WTC11 (cell line): ENCODE data around the gene ZC3H7B. TPM values are rescaled to one million over a fixed set of nuclear protein-coding genes. Genes with fewer than 3 reads are reported as not detected.
A peak's percentile ranks its signal among the peaks of the same experiment; 100 is the strongest.

ENCODE experiments used
- ATAC-seq: fragments of 200-7000 bp; cut with Tn5 transposase; 2 replicates; pipeline ENCODE4 v1.10.0; 2021; ENCODE audit warnings: mild to moderate bottlenecking, moderate library complexity
- CTCF ChIA-PET: fragments of 300-600 bp; sonication (Branson Sonifier 250); formaldehyde crosslinking; loops from one replicate; lab custom pipeline; 2021; ENCODE audit warnings: antibody characterized with exemption; lab: Charles Lee
- POLR2A ChIA-PET: fragments of 350-600 bp; sonication (Branson Sonifier 250); formaldehyde crosslinking; loops from one replicate; lab custom pipeline; 2021; ENCODE audit warnings: antibody characterized with exemption; lab: Charles Lee
- DNase-seq: peaks from one replicate; pipeline ENCODE4 v3.0.0; 2021; ENCODE audit warnings: low spot score
- H3K27ac Mint-ChIP-seq: 2 replicates; pipeline ENCODE4 v1.8.0; 2021; ENCODE audit warnings: mixed read lengths
- H3K27me3 Mint-ChIP-seq: 2 replicates; pipeline ENCODE4 v1.8.0; 2021; ENCODE audit warnings: low read depth, mild to moderate bottlenecking, moderate library complexity, mixed read lengths
- H3K36me3 Mint-ChIP-seq: 2 replicates; pipeline ENCODE4 v1.8.0; 2021; ENCODE audit warnings: mixed read lengths
- H3K4me1 Mint-ChIP-seq: 2 replicates; pipeline ENCODE4 v1.8.0; 2022; ENCODE audit warnings: mixed read lengths
- H3K4me3 Mint-ChIP-seq: 2 replicates; pipeline ENCODE4 v1.8.0; 2021; ENCODE audit warnings: mild to moderate bottlenecking, moderate library complexity, mixed read lengths
- H3K9me3 Mint-ChIP-seq: 2 replicates; pipeline ENCODE4 v1.8.0; 2021; ENCODE audit warnings: mixed read lengths
- CREM ChIP-seq: sonication (generic); formaldehyde crosslinking; IDR thresholded peaks from 2 replicates; pipeline ENCODE4 v1.8.1; 2022; ENCODE audit warnings: mild to moderate bottlenecking, missing genetic modification reagents, moderate library complexity
- HMGA2 ChIP-seq: fragments of 250-450 bp; sonication (Bioruptor Pico); IDR thresholded peaks from 2 replicates; pipeline ENCODE4 v1.4.0; 2021; ENCODE audit warnings: mild to moderate bottlenecking, moderate library complexity
- NFATC4 ChIP-seq: fragments of 250-450 bp; sonication (Bioruptor Pico); IDR thresholded peaks from 2 replicates; pipeline ENCODE4 v1.9.0; 2021; ENCODE audit warnings: mild to moderate bottlenecking
- NR1H2 ChIP-seq: sonication (generic); formaldehyde crosslinking; IDR thresholded peaks from 2 replicates; pipeline ENCODE4 v1.9.0; 2021; ENCODE audit warnings: mild to moderate bottlenecking, moderate library complexity, missing genetic modification reagents
- SMAD4 ChIP-seq: sonication (generic); formaldehyde crosslinking; IDR thresholded peaks from 2 replicates; pipeline ENCODE4 v1.8.0; 2022; ENCODE audit warnings: mild to moderate bottlenecking, missing genetic modification reagents
- ZNF423 ChIP-seq: fragments of 250-450 bp; sonication (Bioruptor Pico); IDR thresholded peaks from 2 replicates; pipeline ENCODE4 v2.1.2; 2022; ENCODE audit warnings: mild to moderate bottlenecking, moderate library complexity
- ZNF671 ChIP-seq: fragments of 250-450 bp; sonication (Bioruptor Pico); IDR thresholded peaks from 2 replicates; pipeline ENCODE4 v1.8.0; 2021; ENCODE audit warnings: mild to moderate bottlenecking
- total RNA-seq: library from RNA; stranded (reverse); gene quantifications from 3 replicates; pipeline ENCODE4 v1.2.3, GENCODE V29; 2021
- TF ChIP-seq, protein P1 (sequence below): sonication (generic); formaldehyde crosslinking; IDR thresholded peaks from 2 replicates; pipeline ENCODE4 v1.8.0; 2022; ENCODE audit warnings: missing genetic modification reagents
- TF ChIP-seq, protein P2 (sequence below): sonication (generic); formaldehyde crosslinking; IDR thresholded peaks from 2 replicates; pipeline ENCODE4 v1.8.0; 2022; ENCODE audit warnings: mild to moderate bottlenecking, missing genetic modification reagents
- TF ChIP-seq, protein P3 (sequence below): sonication (generic); formaldehyde crosslinking; IDR thresholded peaks from 2 replicates; pipeline ENCODE4 v1.8.1; 2023; ENCODE audit warnings: mild to moderate bottlenecking, missing genetic modification reagents, borderline replicate concordance
- TF ChIP-seq, protein P4 (sequence below): sonication (generic); formaldehyde crosslinking; IDR thresholded peaks from 2 replicates; pipeline ENCODE4 v1.8.0; 2022; ENCODE audit warnings: mild to moderate bottlenecking, missing genetic modification reagents
- TF ChIP-seq, protein P5 (sequence below): fragments of 250-450 bp; sonication (Bioruptor Pico); IDR thresholded peaks from 2 replicates; pipeline ENCODE4 v1.9.0; 2021; ENCODE audit warnings: moderate library complexity, mild to moderate bottlenecking, inconsistent platforms, borderline replicate concordance
- TF ChIP-seq, protein P6 (sequence below): sonication (generic); formaldehyde crosslinking; IDR thresholded peaks from 2 replicates; pipeline ENCODE4 v1.8.1; 2023; ENCODE audit warnings: mild to moderate bottlenecking, missing genetic modification reagents
- TF ChIP-seq, protein P7 (sequence below): sonication (generic); formaldehyde crosslinking; IDR thresholded peaks from 2 replicates; pipeline ENCODE4 v1.8.1; 2023; ENCODE audit warnings: mild to moderate bottlenecking, missing genetic modification reagents, moderate library complexity
- TF ChIP-seq, protein P8 (sequence below): fragments of 250-450 bp; sonication (Bioruptor Pico); IDR thresholded peaks from 2 replicates; pipeline ENCODE4 v1.9.0; 2021; ENCODE audit warnings: mild to moderate bottlenecking

ZC3H7B gene
- total RNA-seq, 1 experiment from 2014 or later: 64.7 TPM

DNA sequence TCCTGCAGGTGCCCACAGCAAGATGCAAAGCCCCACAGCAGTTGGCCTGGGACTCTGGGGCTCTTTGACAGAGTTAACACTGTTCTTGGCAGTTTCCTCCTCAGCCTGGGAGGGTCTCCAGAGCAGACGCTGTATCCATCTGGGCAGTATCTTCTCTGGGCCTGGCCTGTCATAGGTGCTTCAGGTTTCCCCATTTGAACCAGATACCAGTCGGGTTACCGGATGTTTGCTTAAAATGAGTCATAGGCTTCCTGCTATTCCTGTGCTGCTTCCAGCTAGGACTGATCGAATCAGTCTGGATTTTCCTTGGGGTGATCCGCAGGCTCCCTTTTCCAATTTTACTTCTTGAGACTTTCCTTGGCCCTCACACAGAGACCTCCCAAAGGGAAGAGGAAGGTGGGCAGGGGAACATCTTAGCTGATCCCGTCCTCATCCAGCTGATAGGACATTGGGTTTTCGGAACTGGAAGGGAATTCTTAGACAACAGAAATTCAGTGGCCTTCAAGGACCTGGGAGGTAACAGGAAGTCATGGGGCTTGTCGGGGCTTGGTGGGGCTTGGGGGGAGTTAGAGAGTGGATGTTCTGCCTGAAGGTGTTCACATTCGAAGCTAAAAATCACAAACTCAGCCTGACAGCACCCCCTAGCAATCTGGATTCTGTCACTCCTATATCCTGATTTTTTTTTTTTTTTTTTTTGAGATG lies 12.9 kb upstream of the ZC3H7B start:
- no peak; the same call in 1 of the 2 replicates for ATAC-seq
- peaks cover 9% of the 10 kb centered on the region for H3K36me3 Mint-ChIP-seq
- DNase-seq: no peak
- no peaks in the 10 kb centered on the region for H3K9me3 Mint-ChIP-seq
- POLR2A ChIA-PET: interaction anchor here (0.6 to 0.8 kb wide), 4 partner anchors 94 to 511 kb away, joined by 3 to 4 read pairs (median 4); partner anchors contain the start of gene TEF
- H3K4me1 Mint-ChIP-seq: peaks cover 43% of the 10 kb centered on the region
- peak overlapping the region; percentile 45; the same call in 1 of the 2 replicates for H3K4me3 Mint-ChIP-seq
- TF ChIP-seq ZNF671 (CRISPR knock-in tag) (no peak), CREM (CRISPR knock-in tag) (no peak), ZNF423 (CRISPR knock-in tag) (peak; percentile 44)
- TF ChIP-seq, all 79 proteins: peak for 1
- CTCF ChIA-PET: interaction anchor here (0.5 to 1.7 kb wide), 2 partner anchors 13 to 216 kb away, joined by 4 read pairs; partner anchors contain the start of gene ZC3H7B
- Mint-ChIP-seq H3K27ac (peak overlapping the region; percentile 98), H3K27me3 (no peaks in the 10 kb centered on the region)

DNA sequence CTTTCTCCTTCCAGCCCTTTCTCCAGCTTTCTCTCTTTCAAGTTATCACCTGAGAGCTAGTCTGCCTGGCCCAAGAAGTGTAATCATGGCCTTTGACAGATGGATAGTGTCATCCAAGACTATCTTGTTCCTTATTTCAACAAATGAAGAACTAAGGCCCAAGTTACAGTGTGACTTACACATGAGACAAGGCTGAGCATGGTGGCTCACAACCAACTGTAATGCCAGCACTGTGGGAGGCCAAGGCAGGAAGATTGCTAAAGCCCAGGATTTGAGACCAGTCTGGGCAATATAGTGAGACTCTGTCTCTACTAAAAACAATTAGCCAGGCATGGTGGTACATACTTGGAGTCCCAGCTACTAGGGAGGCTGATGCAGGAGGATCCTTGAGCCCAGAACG lies 11.7 kb upstream of the ZC3H7B start:
- Mint-ChIP-seq H3K27me3 (no peaks in the 10 kb centered on the region), H3K27ac (peak overlapping the region; percentile 93), H3K4me1 (peaks cover 39% of the 10 kb centered on the region), H3K4me3 (no peak overlapping the region), H3K9me3 (0 out of 2 replicates have a peak, but pooled peaks cover 3% of the 10 kb centered on the region), H3K36me3 (peaks cover 9% of the 10 kb centered on the region)
- ChIA-PET CTCF (no interaction called here), POLR2A (interaction anchor here (0.7 kb wide), 2 partner anchors 12 to 41 kb away, joined by 3 read pairs; no protein-coding TSS in a partner anchor)
- ATAC-seq (no peak), DNase-seq (no peak)
- no peak for TF ChIP-seq NFATC4 (CRISPR knock-in tag)
- TF ChIP-seq, protein P1, sequence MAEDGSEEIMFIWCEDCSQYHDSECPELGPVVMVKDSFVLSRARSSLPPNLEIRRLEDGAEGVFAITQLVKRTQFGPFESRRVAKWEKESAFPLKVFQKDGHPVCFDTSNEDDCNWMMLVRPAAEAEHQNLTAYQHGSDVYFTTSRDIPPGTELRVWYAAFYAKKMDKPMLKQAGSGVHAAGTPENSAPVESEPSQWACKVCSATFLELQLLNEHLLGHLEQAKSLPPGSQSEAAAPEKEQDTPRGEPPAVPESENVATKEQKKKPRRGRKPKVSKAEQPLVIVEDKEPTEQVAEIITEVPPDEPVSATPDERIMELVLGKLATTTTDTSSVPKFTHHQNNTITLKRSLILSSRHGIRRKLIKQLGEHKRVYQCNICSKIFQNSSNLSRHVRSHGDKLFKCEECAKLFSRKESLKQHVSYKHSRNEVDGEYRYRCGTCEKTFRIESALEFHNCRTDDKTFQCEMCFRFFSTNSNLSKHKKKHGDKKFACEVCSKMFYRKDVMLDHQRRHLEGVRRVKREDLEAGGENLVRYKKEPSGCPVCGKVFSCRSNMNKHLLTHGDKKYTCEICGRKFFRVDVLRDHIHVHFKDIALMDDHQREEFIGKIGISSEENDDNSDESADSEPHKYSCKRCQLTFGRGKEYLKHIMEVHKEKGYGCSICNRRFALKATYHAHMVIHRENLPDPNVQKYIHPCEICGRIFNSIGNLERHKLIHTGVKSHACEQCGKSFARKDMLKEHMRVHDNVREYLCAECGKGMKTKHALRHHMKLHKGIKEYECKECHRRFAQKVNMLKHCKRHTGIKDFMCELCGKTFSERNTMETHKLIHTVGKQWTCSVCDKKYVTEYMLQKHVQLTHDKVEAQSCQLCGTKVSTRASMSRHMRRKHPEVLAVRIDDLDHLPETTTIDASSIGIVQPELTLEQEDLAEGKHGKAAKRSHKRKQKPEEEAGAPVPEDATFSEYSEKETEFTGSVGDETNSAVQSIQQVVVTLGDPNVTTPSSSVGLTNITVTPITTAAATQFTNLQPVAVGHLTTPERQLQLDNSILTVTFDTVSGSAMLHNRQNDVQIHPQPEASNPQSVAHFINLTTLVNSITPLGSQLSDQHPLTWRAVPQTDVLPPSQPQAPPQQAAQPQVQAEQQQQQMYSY (CRISPR knock-in tag): no peak
- no peak for TF ChIP-seq SMAD4 (CRISPR knock-in tag)
- TF ChIP-seq, protein P2, sequence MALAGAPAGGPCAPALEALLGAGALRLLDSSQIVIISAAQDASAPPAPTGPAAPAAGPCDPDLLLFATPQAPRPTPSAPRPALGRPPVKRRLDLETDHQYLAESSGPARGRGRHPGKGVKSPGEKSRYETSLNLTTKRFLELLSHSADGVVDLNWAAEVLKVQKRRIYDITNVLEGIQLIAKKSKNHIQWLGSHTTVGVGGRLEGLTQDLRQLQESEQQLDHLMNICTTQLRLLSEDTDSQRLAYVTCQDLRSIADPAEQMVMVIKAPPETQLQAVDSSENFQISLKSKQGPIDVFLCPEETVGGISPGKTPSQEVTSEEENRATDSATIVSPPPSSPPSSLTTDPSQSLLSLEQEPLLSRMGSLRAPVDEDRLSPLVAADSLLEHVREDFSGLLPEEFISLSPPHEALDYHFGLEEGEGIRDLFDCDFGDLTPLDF (CRISPR knock-in tag): no peak
- TF ChIP-seq, protein P3, sequence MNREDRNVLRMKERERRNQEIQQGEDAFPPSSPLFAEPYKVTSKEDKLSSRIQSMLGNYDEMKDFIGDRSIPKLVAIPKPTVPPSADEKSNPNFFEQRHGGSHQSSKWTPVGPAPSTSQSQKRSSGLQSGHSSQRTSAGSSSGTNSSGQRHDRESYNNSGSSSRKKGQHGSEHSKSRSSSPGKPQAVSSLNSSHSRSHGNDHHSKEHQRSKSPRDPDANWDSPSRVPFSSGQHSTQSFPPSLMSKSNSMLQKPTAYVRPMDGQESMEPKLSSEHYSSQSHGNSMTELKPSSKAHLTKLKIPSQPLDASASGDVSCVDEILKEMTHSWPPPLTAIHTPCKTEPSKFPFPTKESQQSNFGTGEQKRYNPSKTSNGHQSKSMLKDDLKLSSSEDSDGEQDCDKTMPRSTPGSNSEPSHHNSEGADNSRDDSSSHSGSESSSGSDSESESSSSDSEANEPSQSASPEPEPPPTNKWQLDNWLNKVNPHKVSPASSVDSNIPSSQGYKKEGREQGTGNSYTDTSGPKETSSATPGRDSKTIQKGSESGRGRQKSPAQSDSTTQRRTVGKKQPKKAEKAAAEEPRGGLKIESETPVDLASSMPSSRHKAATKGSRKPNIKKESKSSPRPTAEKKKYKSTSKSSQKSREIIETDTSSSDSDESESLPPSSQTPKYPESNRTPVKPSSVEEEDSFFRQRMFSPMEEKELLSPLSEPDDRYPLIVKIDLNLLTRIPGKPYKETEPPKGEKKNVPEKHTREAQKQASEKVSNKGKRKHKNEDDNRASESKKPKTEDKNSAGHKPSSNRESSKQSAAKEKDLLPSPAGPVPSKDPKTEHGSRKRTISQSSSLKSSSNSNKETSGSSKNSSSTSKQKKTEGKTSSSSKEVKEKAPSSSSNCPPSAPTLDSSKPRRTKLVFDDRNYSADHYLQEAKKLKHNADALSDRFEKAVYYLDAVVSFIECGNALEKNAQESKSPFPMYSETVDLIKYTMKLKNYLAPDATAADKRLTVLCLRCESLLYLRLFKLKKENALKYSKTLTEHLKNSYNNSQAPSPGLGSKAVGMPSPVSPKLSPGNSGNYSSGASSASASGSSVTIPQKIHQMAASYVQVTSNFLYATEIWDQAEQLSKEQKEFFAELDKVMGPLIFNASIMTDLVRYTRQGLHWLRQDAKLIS (CRISPR knock-in tag): no peak
- TF ChIP-seq, protein P4, sequence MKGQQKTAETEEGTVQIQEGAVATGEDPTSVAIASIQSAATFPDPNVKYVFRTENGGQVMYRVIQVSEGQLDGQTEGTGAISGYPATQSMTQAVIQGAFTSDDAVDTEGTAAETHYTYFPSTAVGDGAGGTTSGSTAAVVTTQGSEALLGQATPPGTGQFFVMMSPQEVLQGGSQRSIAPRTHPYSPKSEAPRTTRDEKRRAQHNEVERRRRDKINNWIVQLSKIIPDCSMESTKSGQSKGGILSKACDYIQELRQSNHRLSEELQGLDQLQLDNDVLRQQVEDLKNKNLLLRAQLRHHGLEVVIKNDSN: no peak
- no peak for TF ChIP-seq NR1H2
- TF ChIP-seq, protein P5, sequence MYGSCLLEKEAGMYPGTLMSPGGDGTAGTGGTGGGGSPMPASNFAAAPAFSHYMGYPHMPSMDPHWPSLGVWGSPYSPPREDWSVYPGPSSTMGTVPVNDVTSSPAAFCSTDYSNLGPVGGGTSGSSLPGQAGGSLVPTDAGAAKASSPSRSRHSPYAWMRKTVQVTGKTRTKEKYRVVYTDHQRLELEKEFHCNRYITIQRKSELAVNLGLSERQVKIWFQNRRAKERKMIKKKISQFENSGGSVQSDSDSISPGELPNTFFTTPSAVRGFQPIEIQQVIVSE (CRISPR knock-in tag): no peak
- TF ChIP-seq, protein P6, sequence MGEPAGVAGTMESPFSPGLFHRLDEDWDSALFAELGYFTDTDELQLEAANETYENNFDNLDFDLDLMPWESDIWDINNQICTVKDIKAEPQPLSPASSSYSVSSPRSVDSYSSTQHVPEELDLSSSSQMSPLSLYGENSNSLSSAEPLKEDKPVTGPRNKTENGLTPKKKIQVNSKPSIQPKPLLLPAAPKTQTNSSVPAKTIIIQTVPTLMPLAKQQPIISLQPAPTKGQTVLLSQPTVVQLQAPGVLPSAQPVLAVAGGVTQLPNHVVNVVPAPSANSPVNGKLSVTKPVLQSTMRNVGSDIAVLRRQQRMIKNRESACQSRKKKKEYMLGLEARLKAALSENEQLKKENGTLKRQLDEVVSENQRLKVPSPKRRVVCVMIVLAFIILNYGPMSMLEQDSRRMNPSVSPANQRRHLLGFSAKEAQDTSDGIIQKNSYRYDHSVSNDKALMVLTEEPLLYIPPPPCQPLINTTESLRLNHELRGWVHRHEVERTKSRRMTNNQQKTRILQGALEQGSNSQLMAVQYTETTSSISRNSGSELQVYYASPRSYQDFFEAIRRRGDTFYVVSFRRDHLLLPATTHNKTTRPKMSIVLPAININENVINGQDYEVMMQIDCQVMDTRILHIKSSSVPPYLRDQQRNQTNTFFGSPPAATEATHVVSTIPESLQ (CRISPR knock-in tag): no peak
- TF ChIP-seq, protein P7, sequence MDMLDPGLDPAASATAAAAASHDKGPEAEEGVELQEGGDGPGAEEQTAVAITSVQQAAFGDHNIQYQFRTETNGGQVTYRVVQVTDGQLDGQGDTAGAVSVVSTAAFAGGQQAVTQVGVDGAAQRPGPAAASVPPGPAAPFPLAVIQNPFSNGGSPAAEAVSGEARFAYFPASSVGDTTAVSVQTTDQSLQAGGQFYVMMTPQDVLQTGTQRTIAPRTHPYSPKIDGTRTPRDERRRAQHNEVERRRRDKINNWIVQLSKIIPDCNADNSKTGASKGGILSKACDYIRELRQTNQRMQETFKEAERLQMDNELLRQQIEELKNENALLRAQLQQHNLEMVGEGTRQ: no peak
- TF ChIP-seq HMGA2 (CRISPR knock-in tag): no peak
- TF ChIP-seq, protein P8, sequence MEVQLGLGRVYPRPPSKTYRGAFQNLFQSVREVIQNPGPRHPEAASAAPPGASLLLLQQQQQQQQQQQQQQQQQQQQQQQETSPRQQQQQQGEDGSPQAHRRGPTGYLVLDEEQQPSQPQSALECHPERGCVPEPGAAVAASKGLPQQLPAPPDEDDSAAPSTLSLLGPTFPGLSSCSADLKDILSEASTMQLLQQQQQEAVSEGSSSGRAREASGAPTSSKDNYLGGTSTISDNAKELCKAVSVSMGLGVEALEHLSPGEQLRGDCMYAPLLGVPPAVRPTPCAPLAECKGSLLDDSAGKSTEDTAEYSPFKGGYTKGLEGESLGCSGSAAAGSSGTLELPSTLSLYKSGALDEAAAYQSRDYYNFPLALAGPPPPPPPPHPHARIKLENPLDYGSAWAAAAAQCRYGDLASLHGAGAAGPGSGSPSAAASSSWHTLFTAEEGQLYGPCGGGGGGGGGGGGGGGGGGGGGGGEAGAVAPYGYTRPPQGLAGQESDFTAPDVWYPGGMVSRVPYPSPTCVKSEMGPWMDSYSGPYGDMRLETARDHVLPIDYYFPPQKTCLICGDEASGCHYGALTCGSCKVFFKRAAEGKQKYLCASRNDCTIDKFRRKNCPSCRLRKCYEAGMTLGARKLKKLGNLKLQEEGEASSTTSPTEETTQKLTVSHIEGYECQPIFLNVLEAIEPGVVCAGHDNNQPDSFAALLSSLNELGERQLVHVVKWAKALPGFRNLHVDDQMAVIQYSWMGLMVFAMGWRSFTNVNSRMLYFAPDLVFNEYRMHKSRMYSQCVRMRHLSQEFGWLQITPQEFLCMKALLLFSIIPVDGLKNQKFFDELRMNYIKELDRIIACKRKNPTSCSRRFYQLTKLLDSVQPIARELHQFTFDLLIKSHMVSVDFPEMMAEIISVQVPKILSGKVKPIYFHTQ (CRISPR knock-in tag): no peak
